ENCODE measurements around the gene OR52L1. TPM values are rescaled to one million over a fixed set of nuclear protein-coding genes. Genes with fewer than 3 reads are reported as not detected.
A peak's percentile ranks its signal among the peaks of the same experiment; 100 is the strongest.

The OR52L1 gene
- total RNA-seq (2014; rRNA removed; shearing (Covaris generic); ENCODE audit: low replicate concordance), result not detected in 2 replicates

DNA sequence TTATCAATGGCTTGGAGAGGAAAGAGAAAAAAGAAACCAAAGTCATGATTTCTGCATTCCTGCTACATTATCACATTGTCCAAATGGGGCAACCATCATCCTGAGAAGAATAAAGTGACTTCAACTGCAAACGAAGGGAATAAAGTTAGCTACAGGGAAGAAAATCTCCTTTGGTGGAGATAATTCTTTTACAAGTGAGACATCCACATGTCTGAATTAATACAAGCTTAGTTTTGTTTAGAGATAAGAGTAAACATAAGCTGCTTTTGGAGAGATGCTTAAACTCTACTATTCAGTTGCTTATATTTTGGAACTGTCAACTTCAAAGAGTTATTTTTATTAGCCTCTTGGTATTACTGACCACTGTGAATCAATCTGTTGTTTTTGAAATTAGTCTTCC lies at the start of gene OR52L1:
TSS of gene OR52L1 (minus strand) at position 101 of the 400 bp plus-strand sequence. CDS start at position 46, 55 bp downstream.
- Histone ChIP-seq H3K9me3 (ENCODE audit: low read length) (no peaks in the 10 kb centered on the region), H3K9ac (ENCODE audit: low read length) (no peak within 1 kb of the TSS)

DNA sequence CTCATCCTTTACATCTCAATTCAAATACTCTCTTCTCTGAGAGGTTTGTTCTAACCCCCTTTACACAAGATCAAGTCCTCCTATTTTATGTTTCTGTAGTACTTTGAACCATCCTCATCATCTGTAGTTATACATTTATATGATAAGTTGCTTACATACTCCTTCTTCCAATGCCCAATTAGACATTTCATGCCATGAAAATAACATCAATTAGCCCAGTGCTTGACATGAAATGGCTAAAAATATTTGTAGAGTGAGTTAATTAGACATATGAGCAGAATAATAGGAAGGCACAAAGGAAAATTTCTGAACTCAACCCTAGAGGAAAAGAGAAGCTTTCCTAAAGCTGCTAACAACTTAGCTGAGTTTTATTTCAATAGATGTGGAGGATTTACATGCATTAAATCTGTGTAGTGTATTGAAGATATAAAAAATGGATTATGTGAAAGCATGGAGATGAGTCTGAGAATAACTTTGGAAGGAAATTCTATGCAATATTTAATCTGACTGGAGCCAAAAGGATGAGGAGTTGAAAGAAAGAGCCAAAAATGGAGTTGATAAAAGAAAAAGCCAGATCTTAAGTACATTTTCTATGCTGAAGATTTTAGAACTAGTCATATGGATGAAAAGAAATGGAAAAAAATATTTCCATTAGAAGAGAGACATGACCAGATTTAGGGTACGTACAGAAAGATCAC lies 44.1 kb upstream of the OR52L1 start, which contains the start of gene OR56A1:
TSS of gene OR56A1 (minus strand) at position 51 of the 698 bp plus-strand sequence. CDS start 3,066 bp downstream, outside the sequence.
- Histone ChIP-seq H3K36me3 (ENCODE audit: insufficient read depth, low read length) (no peaks in the 10 kb centered on the region), H3K79me2 (ENCODE audit: low read length) (no peaks in the 10 kb centered on the region), H3K4me2 (ENCODE audit: low read depth, low read length, poor library complexity, severe bottlenecking) (no peak within 1 kb of the TSS), H3K9ac (ENCODE audit: low read length) (no peak within 1 kb of the TSS), H3K9me2 (replicated peaks; ENCODE audit: insufficient read depth, low read length) (no peaks in the 10 kb centered on the region), H2AFZ (ENCODE audit: low read length) (no peak within 1 kb of the TSS), H3K4me3 (ENCODE audit: low read length) (no peak within 1 kb of the TSS), H4K20me1 (ENCODE audit: insufficient read depth, low read depth, low read length) (no peaks in the 10 kb centered on the region), H3K9me3 (ENCODE audit: low read length) (no peaks in the 10 kb centered on the region), H3K4me1 (ENCODE audit: low read length) (no peaks in the 10 kb centered on the region), H3K27me3 (ENCODE audit: low read length) (no peaks in the 10 kb centered on the region), H3K27ac (ENCODE audit: low read length) (no peak within 1 kb of the TSS)
- no peak for DNase-seq

More for the DNA sequence above, at the start of gene OR52L1:
- no peaks in the 10 kb centered on the region for H3K27me3 ChIP-seq (ENCODE audit: low read length)
- H2AFZ ChIP-seq (ENCODE audit: low read length), result no peak within 1 kb of the TSS
- no peak within 1 kb of the TSS for H3K4me2 ChIP-seq (ENCODE audit: low read depth, low read length, poor library complexity, severe bottlenecking)
- H3K79me2 ChIP-seq (ENCODE audit: low read length), result no peaks in the 10 kb centered on the region
- no peaks in the 10 kb centered on the region for H3K9me2 ChIP-seq (replicated peaks; ENCODE audit: insufficient read depth, low read length)
- H3K27ac ChIP-seq (ENCODE audit: low read length), result no peak within 1 kb of the TSS
- no peaks in the 10 kb centered on the region for H4K20me1 ChIP-seq (ENCODE audit: insufficient read depth, low read depth, low read length)
- H3K4me1 ChIP-seq (ENCODE audit: low read length), result no peaks in the 10 kb centered on the region
- no peak for DNase-seq
- H3K36me3 ChIP-seq (ENCODE audit: insufficient read depth, low read length), result no peaks in the 10 kb centered on the region
- no peak within 1 kb of the TSS for H3K4me3 ChIP-seq (ENCODE audit: low read length)

DNA sequence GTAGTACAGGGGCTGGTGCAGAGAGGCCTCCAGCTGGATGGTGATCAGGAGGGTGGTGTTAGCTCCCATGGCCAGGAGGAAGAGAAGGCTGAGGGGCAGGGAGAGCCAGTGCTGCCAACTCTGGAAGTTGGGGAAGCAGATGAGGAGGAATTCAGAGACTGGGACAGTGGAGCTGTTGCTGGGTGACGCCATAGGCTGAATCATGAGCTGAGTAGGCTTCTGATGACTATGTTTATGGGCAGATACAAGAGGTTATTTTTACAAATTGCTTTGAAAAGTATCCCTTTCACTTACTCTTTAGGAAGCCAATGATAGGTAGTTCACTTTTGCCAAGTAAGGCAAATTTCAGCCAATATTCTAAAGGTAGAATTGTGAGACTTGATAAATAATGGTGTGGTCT lies 40.7 kb upstream of the OR52L1 start:
- Histone ChIP-seq H3K79me2 (ENCODE audit: low read length) (no peaks in the 10 kb centered on the region), H3K27me3 (ENCODE audit: low read length) (no peaks in the 10 kb centered on the region), H2AFZ (ENCODE audit: low read length) (no peak overlapping the region), H3K4me2 (ENCODE audit: low read depth, low read length, poor library complexity, severe bottlenecking) (no peak overlapping the region), H3K36me3 (ENCODE audit: insufficient read depth, low read length) (no peaks in the 10 kb centered on the region), H3K4me1 (ENCODE audit: low read length) (no peaks in the 10 kb centered on the region), H4K20me1 (ENCODE audit: insufficient read depth, low read depth, low read length) (no peaks in the 10 kb centered on the region), H3K27ac (ENCODE audit: low read length) (no peak overlapping the region), H3K4me3 (ENCODE audit: low read length) (no peak overlapping the region), H3K9ac (ENCODE audit: low read length) (no peak overlapping the region), H3K9me2 (replicated peaks; ENCODE audit: insufficient read depth, low read length) (no peaks in the 10 kb centered on the region), H3K9me3 (ENCODE audit: low read length) (no peaks in the 10 kb centered on the region)
- DNase-seq, result no peak

DNA sequence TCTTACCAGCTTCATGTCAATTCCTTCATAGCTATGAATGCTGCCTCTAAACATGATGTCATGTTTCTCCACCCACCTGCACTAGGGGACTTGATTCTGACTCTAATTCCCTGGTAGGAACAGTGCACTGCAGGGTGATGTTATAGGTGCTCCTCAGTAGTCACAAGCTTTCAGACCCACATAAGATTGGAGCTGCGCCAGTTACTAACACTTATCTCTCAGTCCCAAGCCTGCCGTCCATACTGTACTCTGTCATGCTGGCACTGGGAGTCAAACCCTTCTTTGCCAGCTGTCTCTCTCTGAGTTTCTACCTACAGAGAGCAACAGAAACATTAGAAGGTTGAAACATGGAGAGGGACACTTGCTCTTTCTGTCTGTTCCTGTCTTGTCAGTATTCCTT lies 38.3 kb upstream of the OR52L1 start:
- no peaks in the 10 kb centered on the region for H3K4me1 ChIP-seq (ENCODE audit: low read length)
- no peaks in the 10 kb centered on the region for H3K79me2 ChIP-seq (ENCODE audit: low read length)
- H3K4me3 ChIP-seq (ENCODE audit: low read length), result no peak overlapping the region
- no peaks in the 10 kb centered on the region for H3K9me3 ChIP-seq (ENCODE audit: low read length)
- DNase-seq, result no peak
- H3K27ac ChIP-seq (ENCODE audit: low read length), result no peak overlapping the region
- no peak overlapping the region for H3K4me2 ChIP-seq (ENCODE audit: low read depth, low read length, poor library complexity, severe bottlenecking)
- no peaks in the 10 kb centered on the region for H3K36me3 ChIP-seq (ENCODE audit: insufficient read depth, low read length)
- H2AFZ ChIP-seq (ENCODE audit: low read length), result no peak overlapping the region
- H3K9ac ChIP-seq (ENCODE audit: low read length), result no peak overlapping the region
- no peaks in the 10 kb centered on the region for H3K27me3 ChIP-seq (ENCODE audit: low read length)
- H3K9me2 ChIP-seq (replicated peaks; ENCODE audit: insufficient read depth, low read length), result no peaks in the 10 kb centered on the region
- no peaks in the 10 kb centered on the region for H4K20me1 ChIP-seq (ENCODE audit: insufficient read depth, low read depth, low read length)

DNA sequence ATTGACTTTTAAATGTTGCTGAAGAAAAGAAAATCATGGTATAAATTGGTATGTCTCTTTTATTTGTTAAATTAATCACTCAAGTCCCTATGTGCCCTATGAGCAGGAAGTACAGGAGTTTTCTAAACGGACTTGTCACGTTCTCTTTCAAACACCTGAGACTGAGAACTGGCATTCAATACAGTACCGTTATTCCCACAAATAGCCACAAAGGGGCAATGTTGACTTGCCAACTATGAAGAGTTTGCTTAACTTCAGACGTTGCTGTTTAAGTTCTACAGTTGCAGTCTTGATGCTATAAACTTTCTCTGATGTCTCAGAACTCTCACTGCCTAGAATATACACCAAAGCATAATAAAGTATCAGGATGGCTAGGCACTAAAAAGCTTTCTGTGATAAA lies 36.2 kb upstream of the OR52L1 start:
- Histone ChIP-seq H3K9me2 (replicated peaks; ENCODE audit: insufficient read depth, low read length) (no peaks in the 10 kb centered on the region), H3K4me2 (ENCODE audit: low read depth, low read length, poor library complexity, severe bottlenecking) (no peak overlapping the region), H3K36me3 (ENCODE audit: insufficient read depth, low read length) (no peaks in the 10 kb centered on the region), H4K20me1 (ENCODE audit: insufficient read depth, low read depth, low read length) (no peaks in the 10 kb centered on the region), H3K4me1 (ENCODE audit: low read length) (no peaks in the 10 kb centered on the region), H3K4me3 (ENCODE audit: low read length) (no peak overlapping the region), H3K27me3 (ENCODE audit: low read length) (no peaks in the 10 kb centered on the region), H3K9me3 (ENCODE audit: low read length) (no peaks in the 10 kb centered on the region), H3K79me2 (ENCODE audit: low read length) (no peaks in the 10 kb centered on the region), H2AFZ (ENCODE audit: low read length) (no peak overlapping the region), H3K9ac (ENCODE audit: low read length) (no peak overlapping the region), H3K27ac (ENCODE audit: low read length) (no peak overlapping the region)
- peak; percentile 73 for DNase-seq

DNA sequence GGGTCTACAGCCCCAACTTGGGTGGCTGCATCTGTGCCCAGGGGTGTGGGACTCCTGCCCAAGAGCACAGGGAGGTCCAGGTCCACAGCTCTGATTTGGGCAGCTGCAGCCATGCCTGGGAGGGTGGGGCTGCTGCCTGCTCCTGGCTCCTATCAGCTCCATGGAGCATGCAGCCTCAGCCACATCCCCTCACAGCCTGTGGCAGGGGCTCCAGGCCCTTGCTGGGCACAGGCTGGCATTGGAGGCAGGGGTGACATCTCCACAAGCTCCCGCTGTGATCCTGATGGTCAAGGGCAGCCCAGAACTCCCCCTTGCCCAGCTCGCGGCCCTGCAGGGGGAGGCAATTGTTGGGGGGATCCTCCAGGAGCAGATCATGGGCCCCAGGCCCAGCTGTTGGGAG lies 26.3 kb upstream of the OR52L1 start:
- H3K9ac ChIP-seq (ENCODE audit: low read length), result no peak overlapping the region
- no peak overlapping the region for H2AFZ ChIP-seq (ENCODE audit: low read length)
- no peaks in the 10 kb centered on the region for H3K27me3 ChIP-seq (ENCODE audit: low read length)
- H3K4me3 ChIP-seq (ENCODE audit: low read length), result no peak overlapping the region
- no peak for DNase-seq
- H3K9me2 ChIP-seq (replicated peaks; ENCODE audit: insufficient read depth, low read length), result no peaks in the 10 kb centered on the region
- no peaks in the 10 kb centered on the region for H3K4me1 ChIP-seq (ENCODE audit: low read length)
- H3K9me3 ChIP-seq (ENCODE audit: low read length), result 0 out of 2 replicates have a peak, but pooled peaks cover 10% of the 10 kb centered on the region
- no peak overlapping the region for H3K27ac ChIP-seq (ENCODE audit: low read length)
- H3K36me3 ChIP-seq (ENCODE audit: insufficient read depth, low read length), result no peaks in the 10 kb centered on the region
- H4K20me1 ChIP-seq (ENCODE audit: insufficient read depth, low read depth, low read length), result no peaks in the 10 kb centered on the region
- H3K4me2 ChIP-seq (ENCODE audit: low read depth, low read length, poor library complexity, severe bottlenecking), result no peak overlapping the region
- H3K79me2 ChIP-seq (ENCODE audit: low read length), result no peaks in the 10 kb centered on the region

DNA sequence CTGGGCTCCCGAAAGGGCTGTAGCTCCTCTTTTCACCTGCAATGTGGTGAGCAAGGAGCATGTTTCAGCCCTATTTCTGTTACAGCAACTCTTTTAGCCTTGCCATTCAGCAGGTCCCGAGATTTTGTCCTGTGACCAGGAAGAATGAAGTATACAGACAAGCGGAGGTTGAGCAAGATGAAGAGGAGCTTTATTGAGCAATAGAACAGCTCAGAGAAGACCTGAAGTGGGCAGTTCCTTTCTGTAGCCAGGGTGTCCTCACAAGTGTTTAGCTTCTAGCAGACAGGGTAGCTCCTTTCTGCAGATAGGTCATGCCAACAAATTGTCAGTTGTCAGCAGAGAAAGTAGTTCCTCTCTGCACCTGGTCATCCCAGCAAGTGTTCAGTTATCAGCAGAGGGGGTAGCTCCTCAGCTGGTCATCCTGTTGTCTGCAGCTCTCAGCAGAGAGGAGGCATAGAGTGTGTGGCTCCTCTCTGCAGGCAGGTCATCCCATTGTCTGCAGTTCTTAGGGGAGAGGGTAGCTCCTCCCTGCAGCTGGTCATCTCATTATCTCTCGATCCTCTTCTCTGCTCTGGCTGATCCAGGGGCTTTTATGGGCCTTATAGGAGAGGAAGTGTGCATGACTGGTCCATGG lies 25.4 kb upstream of the OR52L1 start:
- DNase-seq, result no peak
- no peaks in the 10 kb centered on the region for H3K27me3 ChIP-seq (ENCODE audit: low read length)
- no peaks in the 10 kb centered on the region for H3K9me2 ChIP-seq (replicated peaks; ENCODE audit: insufficient read depth, low read length)
- H3K9me3 ChIP-seq (ENCODE audit: low read length), result 0 out of 2 replicates have a peak, but pooled peaks cover 6% of the 10 kb centered on the region
- H3K9ac ChIP-seq (ENCODE audit: low read length), result no peak overlapping the region
- H2AFZ ChIP-seq (ENCODE audit: low read length), result no peak overlapping the region
- no peaks in the 10 kb centered on the region for H3K4me1 ChIP-seq (ENCODE audit: low read length)
- H4K20me1 ChIP-seq (ENCODE audit: insufficient read depth, low read depth, low read length), result no peaks in the 10 kb centered on the region
- H3K4me2 ChIP-seq (ENCODE audit: low read depth, low read length, poor library complexity, severe bottlenecking), result no peak overlapping the region
- no peak overlapping the region for H3K4me3 ChIP-seq (ENCODE audit: low read length)
- no peaks in the 10 kb centered on the region for H3K36me3 ChIP-seq (ENCODE audit: insufficient read depth, low read length)
- no peak overlapping the region for H3K27ac ChIP-seq (ENCODE audit: low read length)
- H3K79me2 ChIP-seq (ENCODE audit: low read length), result no peaks in the 10 kb centered on the region

DNA sequence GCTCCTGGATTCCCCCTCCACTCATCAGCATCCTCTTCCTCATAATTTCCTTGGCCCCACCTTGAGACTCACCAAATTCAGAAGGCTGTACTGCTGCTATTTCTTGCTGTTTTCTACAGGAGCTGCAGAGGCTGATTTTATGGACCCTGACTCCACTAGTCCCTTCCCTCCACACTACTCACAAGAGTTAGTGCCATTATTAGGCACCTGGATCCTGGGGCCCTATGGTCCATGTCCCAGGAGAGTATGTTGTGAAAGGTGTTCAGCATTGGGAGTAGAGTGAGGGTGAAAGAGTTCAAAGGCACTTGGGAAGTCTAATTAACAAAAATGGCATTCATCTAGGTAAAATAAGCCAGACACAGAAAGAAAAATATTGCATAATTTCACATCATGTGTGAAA lies 20.1 kb upstream of the OR52L1 start, which contains the start of gene OR56A4:
TSS of gene OR56A4 (minus strand) at position 101 of the 400 bp plus-strand sequence. CDS start 3,954 bp downstream, outside the sequence.
- H3K36me3 ChIP-seq (ENCODE audit: insufficient read depth, low read length), result no peaks in the 10 kb centered on the region
- no peaks in the 10 kb centered on the region for H3K4me1 ChIP-seq (ENCODE audit: low read length)
- H4K20me1 ChIP-seq (ENCODE audit: insufficient read depth, low read depth, low read length), result no peaks in the 10 kb centered on the region
- no peaks in the 10 kb centered on the region for H3K9me3 ChIP-seq (ENCODE audit: low read length)
- H3K27ac ChIP-seq (ENCODE audit: low read length), result no peak within 1 kb of the TSS
- no peak within 1 kb of the TSS for H3K9ac ChIP-seq (ENCODE audit: low read length)
- no peak within 1 kb of the TSS for H3K4me3 ChIP-seq (ENCODE audit: low read length)
- H2AFZ ChIP-seq (ENCODE audit: low read length), result no peak within 1 kb of the TSS
- DNase-seq, result no peak
- no peaks in the 10 kb centered on the region for H3K79me2 ChIP-seq (ENCODE audit: low read length)
- H3K27me3 ChIP-seq (ENCODE audit: low read length), result no peaks in the 10 kb centered on the region
- no peaks in the 10 kb centered on the region for H3K9me2 ChIP-seq (replicated peaks; ENCODE audit: insufficient read depth, low read length)
- no peak within 1 kb of the TSS for H3K4me2 ChIP-seq (ENCODE audit: low read depth, low read length, poor library complexity, severe bottlenecking)
